ENCODE results near the gene DICER1.

DICER1 gene

DNA sequence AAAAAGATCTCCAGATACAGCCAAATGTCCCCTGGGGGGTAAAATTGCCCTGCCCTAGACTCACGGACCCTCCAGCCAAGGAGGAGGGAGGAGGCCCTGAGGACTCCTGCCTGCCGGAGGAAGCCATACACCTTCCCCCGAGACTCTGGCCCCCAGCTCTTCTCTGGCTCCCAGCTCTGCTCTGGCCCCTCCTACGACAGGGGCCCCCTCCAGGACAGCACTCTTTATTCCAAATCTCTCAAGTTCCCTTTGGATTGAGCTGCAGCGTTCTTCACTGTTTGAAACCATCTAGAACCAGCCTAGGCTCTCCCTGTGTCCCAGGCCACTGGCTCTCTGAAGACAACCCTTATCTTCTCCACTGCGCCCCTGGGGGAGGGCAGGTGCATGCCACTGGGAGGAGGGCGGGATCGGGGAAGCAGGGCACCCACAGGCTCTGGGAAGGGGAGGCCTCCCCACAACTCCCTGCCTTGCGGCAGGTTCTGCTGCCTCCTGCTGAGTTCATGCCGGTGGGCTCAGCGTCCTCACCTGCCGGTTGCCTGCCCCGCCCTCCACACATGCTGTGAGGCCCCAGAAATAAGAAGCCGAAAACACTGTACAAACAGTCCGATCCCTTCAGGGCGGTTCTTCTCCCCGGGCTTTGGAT is 112.7 kb downstream of the DICER1 start:
- H3K4me2 ChIP-seq (ENCODE audit: low read depth, low read length, poor library complexity, severe bottlenecking) = no peak overlapping the region
- no peaks in the 10 kb centered on the region for H3K79me2 ChIP-seq (ENCODE audit: insufficient read depth, low read length)
- H2AFZ ChIP-seq (ENCODE audit: low read length) = no peak overlapping the region
- H3K4me3 ChIP-seq (ENCODE audit: low read length, poor library complexity, severe bottlenecking) = no peak overlapping the region
- H3K9me2 ChIP-seq (replicated peaks; ENCODE audit: low read depth, low read length) = no peaks in the 10 kb centered on the region
- H3F3A ChIP-seq (ENCODE audit: low read depth) = no peaks in the 10 kb centered on the region
- no peaks in the 10 kb centered on the region for H3K4me1 ChIP-seq (ENCODE audit: insufficient read depth, low read length, poor library complexity, severe bottlenecking)
- H3K27me3 ChIP-seq (ENCODE audit: insufficient read depth, low read length, poor library complexity, severe bottlenecking) = no peaks in the 10 kb centered on the region
- no peak overlapping the region for H3K9ac ChIP-seq (ENCODE audit: low read depth, low read length, poor library complexity, severe bottlenecking)
- no peaks in the 10 kb centered on the region for H4K20me1 ChIP-seq (ENCODE audit: insufficient read depth, low read length, poor library complexity, severe bottlenecking)
- no peaks in the 10 kb centered on the region for H3K36me3 ChIP-seq (ENCODE audit: insufficient read depth, low read length)
- H3K9me3 ChIP-seq (ENCODE audit: insufficient read depth, low read depth, low read length) = no peaks in the 10 kb centered on the region; the same call in 1 of the 2 replicates
- TF ChIP-seq, protein P1, sequence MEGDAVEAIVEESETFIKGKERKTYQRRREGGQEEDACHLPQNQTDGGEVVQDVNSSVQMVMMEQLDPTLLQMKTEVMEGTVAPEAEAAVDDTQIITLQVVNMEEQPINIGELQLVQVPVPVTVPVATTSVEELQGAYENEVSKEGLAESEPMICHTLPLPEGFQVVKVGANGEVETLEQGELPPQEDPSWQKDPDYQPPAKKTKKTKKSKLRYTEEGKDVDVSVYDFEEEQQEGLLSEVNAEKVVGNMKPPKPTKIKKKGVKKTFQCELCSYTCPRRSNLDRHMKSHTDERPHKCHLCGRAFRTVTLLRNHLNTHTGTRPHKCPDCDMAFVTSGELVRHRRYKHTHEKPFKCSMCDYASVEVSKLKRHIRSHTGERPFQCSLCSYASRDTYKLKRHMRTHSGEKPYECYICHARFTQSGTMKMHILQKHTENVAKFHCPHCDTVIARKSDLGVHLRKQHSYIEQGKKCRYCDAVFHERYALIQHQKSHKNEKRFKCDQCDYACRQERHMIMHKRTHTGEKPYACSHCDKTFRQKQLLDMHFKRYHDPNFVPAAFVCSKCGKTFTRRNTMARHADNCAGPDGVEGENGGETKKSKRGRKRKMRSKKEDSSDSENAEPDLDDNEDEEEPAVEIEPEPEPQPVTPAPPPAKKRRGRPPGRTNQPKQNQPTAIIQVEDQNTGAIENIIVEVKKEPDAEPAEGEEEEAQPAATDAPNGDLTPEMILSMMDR (conservative IDR thresholded peaks at IDR 0.05; ENCODE audit: low read length) = no peak
- TF ChIP-seq EZH2phosphoT487 (IDR thresholded peaks at IDR 0.05; ENCODE audit: borderline replicate concordance) = no peak

DNA sequence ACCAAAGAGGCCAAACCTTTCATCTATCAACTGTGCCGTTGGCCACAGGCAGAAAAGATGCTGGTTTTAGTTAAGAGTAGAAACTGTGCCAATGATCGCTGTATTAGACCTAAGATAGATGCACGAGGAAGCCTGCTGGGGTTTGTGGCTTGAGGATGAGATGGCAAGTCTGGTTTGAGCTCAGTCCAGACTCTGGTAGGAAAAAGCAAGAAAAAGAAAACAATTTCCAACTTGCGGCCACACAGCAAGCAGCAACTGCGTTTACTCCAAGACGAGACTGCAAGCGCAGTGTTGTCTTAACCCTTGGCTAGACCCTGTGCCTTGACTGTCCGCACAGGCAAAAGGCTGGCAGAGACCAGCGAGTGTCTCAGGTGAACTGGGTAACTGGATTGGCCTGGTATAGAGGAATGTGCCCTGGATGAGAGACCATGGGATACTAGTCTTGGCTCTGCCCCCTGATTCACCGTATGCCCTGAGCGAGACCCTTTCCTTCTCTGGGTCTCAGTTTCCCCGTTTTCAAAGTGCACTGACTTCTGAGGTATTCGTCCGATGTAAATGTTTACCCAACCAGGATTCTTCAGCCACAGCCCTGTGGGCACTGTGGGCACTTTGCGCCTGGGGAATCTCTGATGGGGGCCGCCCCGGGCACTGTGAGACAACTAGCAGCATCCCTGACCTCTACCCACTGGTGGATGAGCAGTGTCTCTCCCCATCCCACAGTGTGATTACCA is 113.4 kb downstream of the DICER1 start:
- Histone ChIP-seq H3K4me1 (ENCODE audit: insufficient read depth, low read length, poor library complexity, severe bottlenecking) (no peaks in the 10 kb centered on the region), H3F3A (ENCODE audit: low read depth) (no peaks in the 10 kb centered on the region), H3K9me2 (replicated peaks; ENCODE audit: low read depth, low read length) (no peaks in the 10 kb centered on the region), H3K36me3 (ENCODE audit: insufficient read depth, low read length) (no peaks in the 10 kb centered on the region), H3K9me3 (ENCODE audit: insufficient read depth, low read depth, low read length) (no peaks in the 10 kb centered on the region; the same call in 1 of the 2 replicates), H3K9ac (ENCODE audit: low read depth, low read length, poor library complexity, severe bottlenecking) (no peak overlapping the region), H3K27me3 (ENCODE audit: insufficient read depth, low read length, poor library complexity, severe bottlenecking) (no peaks in the 10 kb centered on the region), H3K4me2 (ENCODE audit: low read depth, low read length, poor library complexity, severe bottlenecking) (no peak overlapping the region), H4K20me1 (ENCODE audit: insufficient read depth, low read length, poor library complexity, severe bottlenecking) (no peaks in the 10 kb centered on the region), H2AFZ (ENCODE audit: low read length) (no peak overlapping the region), H3K79me2 (ENCODE audit: insufficient read depth, low read length) (no peaks in the 10 kb centered on the region), H3K4me3 (ENCODE audit: low read length, poor library complexity, severe bottlenecking) (no peak overlapping the region)
- TF ChIP-seq EZH2phosphoT487 (IDR thresholded peaks at IDR 0.05; ENCODE audit: borderline replicate concordance) = no peak
- TF ChIP-seq, protein P1 (conservative IDR thresholded peaks at IDR 0.05; ENCODE audit: low read length) = no peak

GRCh38 chr14:95043314-95043713 is 114.0 kb downstream of the DICER1 start:
- H3K9me2 ChIP-seq (replicated peaks; ENCODE audit: low read depth, low read length) = no peaks in the 10 kb centered on the region
- no peak overlapping the region for H2AFZ ChIP-seq (ENCODE audit: low read length)
- no peak overlapping the region for H3K9ac ChIP-seq (ENCODE audit: low read depth, low read length, poor library complexity, severe bottlenecking)
- H3K79me2 ChIP-seq (ENCODE audit: insufficient read depth, low read length) = no peaks in the 10 kb centered on the region
- H3F3A ChIP-seq (ENCODE audit: low read depth) = no peaks in the 10 kb centered on the region
- no peaks in the 10 kb centered on the region for H3K36me3 ChIP-seq (ENCODE audit: insufficient read depth, low read length)
- H4K20me1 ChIP-seq (ENCODE audit: insufficient read depth, low read length, poor library complexity, severe bottlenecking) = no peaks in the 10 kb centered on the region
- H3K4me3 ChIP-seq (ENCODE audit: low read length, poor library complexity, severe bottlenecking) = no peak overlapping the region
- H3K4me1 ChIP-seq (ENCODE audit: insufficient read depth, low read length, poor library complexity, severe bottlenecking) = no peaks in the 10 kb centered on the region
- no peak for TF ChIP-seq EZH2phosphoT487 (IDR thresholded peaks at IDR 0.05; ENCODE audit: borderline replicate concordance)
- TF ChIP-seq, protein P1 (conservative IDR thresholded peaks at IDR 0.05; ENCODE audit: low read length) = no peak
- no peak overlapping the region for H3K4me2 ChIP-seq (ENCODE audit: low read depth, low read length, poor library complexity, severe bottlenecking)
- H3K27me3 ChIP-seq (ENCODE audit: insufficient read depth, low read length, poor library complexity, severe bottlenecking) = no peaks in the 10 kb centered on the region
- H3K9me3 ChIP-seq (ENCODE audit: insufficient read depth, low read depth, low read length) = no peaks in the 10 kb centered on the region; the same call in 1 of the 2 replicates

All from Loucy (cell line).